Mucosa of rectum (tissue), 2 donors: Measurements from ENCODE around the gene KSR1.
"Not testable (repeated sequence)": the region's sequence is repeated elsewhere in the genome, so short reads cannot be mapped to it uniquely, and the experiment has no call there.

Experiments
- H3K27ac ChIP-seq, 2 donors: one replicate each; pipeline ENCODE4 v1.7.0; 2013; ENCODE audit warnings: inconsistent platforms in 2 of 2, low read depth in 2 of 2, low read length in 2 of 2
- H3K27me3 ChIP-seq, 2 donors: one replicate each; pipeline ENCODE4 v1.7.0; 2013; ENCODE audit warnings: low read length in 2 of 2; ENCODE audit not compliant: control insufficient read depth in 2 of 2, insufficient read depth in 2 of 2
- H3K36me3 ChIP-seq, 2 donors: one replicate each; pipeline ENCODE4 v1.7.0; 2013; ENCODE audit warnings: low read length in 2 of 2; ENCODE audit not compliant: control insufficient read depth in 2 of 2, insufficient read depth in 2 of 2
- H3K4me1 ChIP-seq, 2 donors: one replicate each; pipeline ENCODE4 v1.7.0; 2013; ENCODE audit warnings: low read length in 2 of 2, mild to moderate bottlenecking in 1 of 2; ENCODE audit not compliant: control insufficient read depth in 2 of 2, insufficient read depth in 2 of 2
- H3K4me3 ChIP-seq, 2 donors: one replicate each; pipeline ENCODE4 v1.7.0; 2013; ENCODE audit warnings: low read length in 2 of 2
- H3K9ac ChIP-seq, 2 donors: one replicate each; pipeline ENCODE4 v1.7.0; 2013; ENCODE audit warnings: low read length in 2 of 2, low read depth in 1 of 2, mild to moderate bottlenecking in 1 of 2
- H3K9me3 ChIP-seq, 2 donors: one replicate each; pipeline ENCODE4 v1.7.0; 2013; ENCODE audit warnings: low read length in 2 of 2; ENCODE audit not compliant: control insufficient read depth in 2 of 2
- donor health status: healthy.
- donor health status: Normal muscosa, but diverticular disease.

KSR1 gene

GRCh38 chr17:27455914-27456680 lies at the start of gene KSR1:
Gene KSR1 (plus strand): TSS chr17:27456448. CDS start chr17:27456644, 196 bp downstream.
- peak within 1 kb of the TSS in 1 of 2 donors; percentile 52 for H3K27ac ChIP-seq
- H3K4me1 ChIP-seq = peaks cover 5 to 12% of the 10 kb centered on the region in 2 donors
- peaks cover 2 to 6% of the 10 kb centered on the region in 2 donors for H3K27me3 ChIP-seq
- H3K9ac ChIP-seq = peak within 1 kb of the TSS; percentile 65 to 67
- no peaks in the 10 kb centered on the region for H3K9me3 ChIP-seq
- peak within 1 kb of the TSS; percentile 69 to 75 for H3K4me3 ChIP-seq
- no peaks in the 10 kb centered on the region for H3K36me3 ChIP-seq

GRCh38 chr17:27407916-27408864 lies 48.1 kb upstream of the KSR1 start:
- no peak overlapping the region for H3K9ac ChIP-seq
- H3K4me1 ChIP-seq = peaks cover 4 to 5% of the 10 kb centered on the region in 2 donors
- peaks cover 0 to 3% of the 10 kb centered on the region in 2 donors for H3K27me3 ChIP-seq
- no peak overlapping the region for H3K4me3 ChIP-seq
- no peaks in the 10 kb centered on the region for H3K36me3 ChIP-seq
- no peak overlapping the region for H3K27ac ChIP-seq
- H3K9me3 ChIP-seq = no peaks in the 10 kb centered on the region

- no peaks in the 10 kb centered on the region for H3K9me3 ChIP-seq
- no peak overlapping the region for H3K9ac ChIP-seq
- H3K27me3 ChIP-seq = peaks cover 0 to 3% of the 10 kb centered on the region in 2 donors
- H3K4me1 ChIP-seq = peaks cover 4 to 5% of the 10 kb centered on the region in 2 donors
- no peaks in the 10 kb centered on the region for H3K36me3 ChIP-seq
- H3K27ac ChIP-seq = no peak overlapping the region
- no peak overlapping the region for H3K4me3 ChIP-seq
Measured at GRCh38 chr17:27408891-27409290, 47.4 kb upstream of the KSR1 start.

- H3K9ac ChIP-seq, H3K27ac ChIP-seq, H3K4me1 ChIP-seq, H3K4me3 ChIP-seq, H3K9me3 ChIP-seq, H3K27me3 ChIP-seq, H3K36me3 ChIP-seq: not testable (repeated sequence)
Measured at GRCh38 chr17:27412158-27412557, 44.1 kb upstream of the KSR1 start.

- Histone ChIP-seq H3K4me3 (no peak overlapping the region), H3K4me1 (peaks cover under 1% of the 10 kb centered on the region in 2 donors), H3K9ac (no peak overlapping the region), H3K27ac (no peak overlapping the region), H3K27me3 (peaks cover 0 to 3% of the 10 kb centered on the region in 2 donors), H3K36me3 (no peaks in the 10 kb centered on the region), H3K9me3 (no peaks in the 10 kb centered on the region)
Measured at GRCh38 chr17:27413315-27413714, 42.9 kb upstream of the KSR1 start.

GRCh38 chr17:27413792-27414191 lies 42.5 kb upstream of the KSR1 start:
- peaks cover 0 to 3% of the 10 kb centered on the region in 2 donors for H3K27me3 ChIP-seq
- H3K4me3 ChIP-seq = no peak overlapping the region
- no peaks in the 10 kb centered on the region for H3K4me1 ChIP-seq
- no peak overlapping the region for H3K9ac ChIP-seq
- no peak overlapping the region for H3K27ac ChIP-seq
- no peaks in the 10 kb centered on the region for H3K9me3 ChIP-seq
- no peaks in the 10 kb centered on the region for H3K36me3 ChIP-seq

- Histone ChIP-seq H3K9me3 (no peaks in the 10 kb centered on the region), H3K4me1 (no peaks in the 10 kb centered on the region), H3K27me3 (peaks cover 0 to 3% of the 10 kb centered on the region in 2 donors), H3K9ac (no peak overlapping the region), H3K36me3 (no peaks in the 10 kb centered on the region), H3K4me3 (no peak overlapping the region), H3K27ac (no peak overlapping the region)
Measured at GRCh38 chr17:27414271-27414670, 42.0 kb upstream of the KSR1 start.

- H3K27me3 ChIP-seq = peaks cover 0 to 3% of the 10 kb centered on the region in 2 donors
- H3K9ac ChIP-seq = no peak overlapping the region
- H3K36me3 ChIP-seq = no peaks in the 10 kb centered on the region
- no peak overlapping the region for H3K27ac ChIP-seq
- no peaks in the 10 kb centered on the region for H3K9me3 ChIP-seq
- no peaks in the 10 kb centered on the region for H3K4me1 ChIP-seq
- H3K4me3 ChIP-seq = no peak overlapping the region
Measured at GRCh38 chr17:27414694-27415093, 41.6 kb upstream of the KSR1 start.

- no peaks in the 10 kb centered on the region for H3K9me3 ChIP-seq
- H3K9ac ChIP-seq = no peak overlapping the region
Measured at GRCh38 chr17:27415120-27415795, 41.0 kb upstream of the KSR1 start.

More at GRCh38 chr17:27415120-27415795, 41.0 kb upstream of the KSR1 start:
- peaks cover 0 to 3% of the 10 kb centered on the region in 2 donors for H3K27me3 ChIP-seq
- no peak overlapping the region for H3K4me3 ChIP-seq
- H3K4me1 ChIP-seq = no peaks in the 10 kb centered on the region
- H3K27ac ChIP-seq = no peak overlapping the region
- H3K36me3 ChIP-seq = no peaks in the 10 kb centered on the region
